K562 (cell line): Measurements from ENCODE around the gene FN3K. TPM values are rescaled to one million over a fixed set of nuclear protein-coding genes. Genes with fewer than 3 reads are reported as not detected.

Source experiments
- C11orf30 ChIP-seq: fragments of 450-650 bp; IDR thresholded peaks from 2 replicates; pipeline ENCODE4 v1.6.1; 2016; ENCODE audit warnings: low read depth, mild to moderate bottlenecking
- CHD2 ChIP-seq: IDR thresholded peaks from 2 replicates; pipeline ENCODE4 v1.6.1; 2011; ENCODE audit warnings: low read depth, low read length
- CLOCK ChIP-seq: fragments of 250-450 bp; sonication (Bioruptor Pico); IDR thresholded peaks from 2 replicates; pipeline ENCODE4 v1.4.0; 2020; ENCODE audit warnings: mild to moderate bottlenecking, moderate library complexity, borderline replicate concordance
- FOXA3 ChIP-seq, 2 experiments: fragments of 450-650 bp in 1 of 2; sonication (generic) in 1 of 2; formaldehyde crosslinking; IDR thresholded peaks in 1 of 2; conservative IDR thresholded peaks in 1 of 2; 2 replicates each; pipeline versions ENCODE4 v1.4.0 to v1.8.0; 2020 to 2022; ENCODE audit warnings: mild to moderate bottlenecking in 2 of 2, missing genetic modification reagents in 1 of 2
- HMGN3 ChIP-seq: IDR thresholded peaks from 2 replicates; pipeline ENCODE4 v1.6.1; 2011; ENCODE audit warnings: borderline replicate concordance, low read depth, mild to moderate bottlenecking, mixed read lengths, low read length; ENCODE audit not compliant: insufficient read length; ENCODE audit errors: extremely low read depth
- KLF1 ChIP-seq: fragments of 450-650 bp; IDR thresholded peaks from 2 replicates; pipeline ENCODE4 v1.6.1; 2016; ENCODE audit warnings: missing genetic modification characterization, missing compliant biosample characterization
- MEF2D ChIP-seq: conservative IDR thresholded peaks from 2 replicates; pipeline ENCODE4 v1.6.1; 2016; ENCODE audit warnings: low read depth, missing genetic modification characterization, missing compliant biosample characterization
- MITF ChIP-seq: IDR thresholded peaks from 2 replicates; pipeline ENCODE4 v1.6.1; 2014; ENCODE audit warnings: antibody characterized with exemption
- MLX ChIP-seq, 2 experiments: fragments of 450-650 bp in 1 of 2; sonication (generic) in 1 of 2; formaldehyde crosslinking; conservative IDR thresholded peaks; 2 replicates each; pipeline versions ENCODE4 v1.4.0 to v1.8.1; 2020 to 2022; ENCODE audit warnings: mild to moderate bottlenecking in 1 of 2, missing genetic modification reagents in 1 of 2
- OTX1 ChIP-seq: fragments of 450-650 bp; formaldehyde crosslinking; IDR thresholded peaks from 2 replicates; pipeline ENCODE4 v1.4.0; 2022; ENCODE audit warnings: mild to moderate bottlenecking
- POLR2B ChIP-seq: fragments of 450-650 bp; IDR thresholded peaks from 2 replicates; pipeline ENCODE4 v1.6.1; 2018; ENCODE audit warnings: low read depth; ENCODE audit not compliant: partially characterized antibody
- RAD21 ChIP-seq, 2 experiments: fragments of 250-450 bp in 1 of 2; fragments of 450-650 bp in 1 of 2; sonication (Bioruptor Pico) in 1 of 2; formaldehyde crosslinking in 1 of 2; IDR thresholded peaks in 1 of 2; conservative IDR thresholded peaks in 1 of 2; 2 replicates each; pipeline versions ENCODE4 v1.4.0 to v1.8.0; 2020 to 2022; ENCODE audit warnings: mild to moderate bottlenecking in 2 of 2, moderate library complexity in 1 of 2
- RAD51 ChIP-seq: fragments of 450-650 bp; IDR thresholded peaks from 2 replicates; pipeline ENCODE4 v1.7.1; 2016; ENCODE audit warnings: low read depth, mild to moderate bottlenecking, borderline replicate concordance
- RB1 ChIP-seq: fragments of 450-650 bp; IDR thresholded peaks from 2 replicates; pipeline ENCODE4 v1.6.1; 2017; ENCODE audit warnings: low read depth, mild to moderate bottlenecking
- YY1 ChIP-seq, 3 experiments: IDR thresholded peaks; 2 replicates each; pipeline ENCODE4 v1.6.1; 2011; ENCODE audit warnings: low read length in 2 of 3, mild to moderate bottlenecking in 2 of 3, moderate library complexity in 2 of 3, borderline replicate concordance in 1 of 3, control low read depth in 1 of 3, low read depth in 1 of 3; ENCODE audit not compliant: insufficient read depth in 3 of 3, insufficient replicate concordance in 2 of 3, control insufficient read depth in 1 of 3, insufficient read length in 1 of 3; ENCODE audit errors: extremely low read depth in 1 of 3
- ZBED1 ChIP-seq: IDR thresholded peaks from 2 replicates; pipeline ENCODE4 v1.6.1; 2014
- ZBTB1 ChIP-seq: sonication (generic); formaldehyde crosslinking; IDR thresholded peaks from 2 replicates; pipeline ENCODE4 v1.8.1; 2023; ENCODE audit warnings: missing genetic modification reagents, low read depth, mild to moderate bottlenecking, borderline replicate concordance
- ZFP1 ChIP-seq: fragments of 450-650 bp; formaldehyde crosslinking; IDR thresholded peaks from 2 replicates; pipeline ENCODE4 v1.4.0; 2020; ENCODE audit warnings: mild to moderate bottlenecking, mixed read lengths
- ZNF143 ChIP-seq: sonication (generic); formaldehyde crosslinking; IDR thresholded peaks from 2 replicates; pipeline ENCODE4 v1.9.0; 2022; ENCODE audit warnings: mild to moderate bottlenecking, missing genetic modification reagents
- ZNF655 ChIP-seq: fragments of 250-450 bp; sonication (Bioruptor Pico); IDR thresholded peaks from 2 replicates; pipeline ENCODE4 v1.5.0; 2021
- polyA plus RNA-seq, 8 experiments: library from polyadenylated mRNA; depleted of rRNA in 4 of 8; stranded (reverse) in 5 of 8; unstranded in 3 of 8; fragments of >200 nt; fragmentation: Nextera tagmentation in 2 of 8; fragmentation: Illumina TruSeq in 1 of 8; extraction: Ambion mirVana in 2 of 8; extraction: Trizol in 1 of 8; gene quantifications; 2 replicates each; pipeline versions ENCODE4 v1.2.1 to v1.2.3, GENCODE V29; 2011 to 2014; ENCODE audit warnings: inconsistent platforms in 1 of 8, missing spikeins in 1 of 8
- total RNA-seq, 7 experiments: library from RNA; depleted of rRNA in 6 of 7; stranded (reverse); fragments of >200 nt in 6 of 7; fragmentation: Illumina TruSeq in 2 of 7; extraction: Trizol in 2 of 7; gene quantifications; 2 replicates each; pipeline versions ENCODE4 v1.2.1 to v1.2.3, GENCODE V29; 2011 to 2021; ENCODE audit warnings: low replicate concordance in 1 of 7

The FN3K gene
- total and polyA plus RNA-seq, 9 of the 15 experiments (the other 6 are each of a cell fraction or from before 2014, with no cell fraction given) = 0.08 to 22.7 (median 3.8) TPM

- TF ChIP-seq ZNF655 (CRISPR knock-in tag) (no peak), OTX1 (no peak), HMGN3 (peak; percentile 67), KLF1 (tag) (0 out of 2 replicates have a peak, but pooled peaks have one; percentile 13), ZNF143 (CRISPR knock-in tag) (peak; percentile 50; the same call in 1 of the 2 replicates), RAD51 (no peak; the same call in 1 of the 2 replicates), POLR2B (peak; percentile 26), ZBTB1 (CRISPR knock-in tag) (peak; percentile 70; the same call in 1 of the 2 replicates), ZBED1 (peak; percentile 42; the same call in 1 of the 2 replicates), YY1 (IDR thresholded peaks at IDR 0.05; ENCODE audit: borderline replicate concordance in 1 of 3, control insufficient read depth in 1 of 3, extremely low read depth in 1 of 3, insufficient read depth in 3 of 3, insufficient read length in 1 of 3, insufficient replicate concordance in 2 of 3, low read depth in 1 of 3, low read length in 2 of 3) (peak in 1 of 3 experiments; percentile 41), FOXA3 (CRISPR knock-in tag; conservative IDR thresholded peaks at IDR 0.05 in 1 of 2, IDR thresholded peaks at IDR 0.05 in 1 of 2) (peak in 1 of 2 experiments; percentile 83; a peak in 2 of 4 replicates), MEF2D (tag) (no peak), MLX (CRISPR knock-in tag; conservative IDR thresholded peaks at IDR 0.05) (no peak; a peak in 1 of 4 replicates), CLOCK (no peak), RAD21 (CRISPR knock-in tag; conservative IDR thresholded peaks at IDR 0.05 in 1 of 2, IDR thresholded peaks at IDR 0.05 in 1 of 2) (no peak), C11orf30 (peak; percentile 56), ZFP1 (CRISPR knock-in tag) (no peak), CHD2 (no peak), MITF (peak; percentile 6; the same call in 1 of the 2 replicates), RB1 (peak; percentile 94)
Measured at GRCh38 chr17:82751571-82752370, 16.4 kb downstream of the FN3K start, which contains the start of gene TBCD (continued).
